HepG2 (cell line): ENCODE results near the gene TNKS1BP1. TPM values are rescaled to one million over a fixed set of nuclear protein-coding genes. Genes with fewer than 3 reads are reported as not detected.

Source experiments
- ARHGAP35 ChIP-seq: sonication (generic); formaldehyde crosslinking; IDR thresholded peaks from 2 replicates; pipeline ENCODE4 v1.9.0; 2022; ENCODE audit warnings: mild to moderate bottlenecking, inconsistent platforms, moderate library complexity, missing genetic modification reagents, borderline replicate concordance
- ARNTL ChIP-seq: sonication (generic); formaldehyde crosslinking; IDR thresholded peaks from 2 replicates; pipeline ENCODE4 v1.4.0; 2020; ENCODE audit warnings: mild to moderate bottlenecking, missing genetic modification reagents
- CCAR2 ChIP-seq: fragments of 200-400 bp; formaldehyde crosslinking; optimal IDR thresholded peaks from 2 replicates; pipeline ENCODE3; 2018; ENCODE audit warnings: low read depth, mild to moderate bottlenecking, low read length, moderate library complexity
- KIAA2018 ChIP-seq: sonication (generic); formaldehyde crosslinking; IDR thresholded peaks from 2 replicates; pipeline ENCODE4 v1.5.0; 2020; ENCODE audit warnings: mild to moderate bottlenecking, missing genetic modification reagents, borderline replicate concordance
- SMC3 ChIP-seq: IDR thresholded peaks from 2 replicates; pipeline ENCODE4 v1.6.1; 2011; ENCODE audit warnings: low read length, improper control_type of control experiment
- SSRP1 ChIP-seq: IDR thresholded peaks from 2 replicates; pipeline ENCODE4 v1.6.1; 2016; ENCODE audit warnings: control low read depth
- ZBTB34 ChIP-seq: sonication (generic); formaldehyde crosslinking; IDR thresholded peaks from 2 replicates; pipeline ENCODE4 v1.8.0; 2022; ENCODE audit warnings: mild to moderate bottlenecking, missing genetic modification reagents
- ZNF318 ChIP-seq: sonication (generic); formaldehyde crosslinking; IDR thresholded peaks from 2 replicates; pipeline ENCODE4 v1.4.0; 2020; ENCODE audit warnings: mild to moderate bottlenecking, missing genetic modification reagents
- ZNF841 ChIP-seq: sonication (generic); formaldehyde crosslinking; IDR thresholded peaks from 2 replicates; pipeline ENCODE4 v1.8.1; 2023; ENCODE audit warnings: missing genetic modification reagents, borderline replicate concordance
- ZSCAN21 ChIP-seq: sonication (generic); formaldehyde crosslinking; IDR thresholded peaks from 2 replicates; pipeline ENCODE4 v1.8.0; 2022; ENCODE audit warnings: mild to moderate bottlenecking, missing genetic modification reagents, moderate library complexity, borderline replicate concordance
- polyA plus RNA-seq, 8 experiments: library from polyadenylated mRNA; depleted of rRNA in 3 of 8; stranded (reverse) in 7 of 8; unstranded in 1 of 8; fragments of >200 nt; fragmentation: Illumina TruSeq in 4 of 8; extraction: Trizol in 4 of 8; gene quantifications; 2 replicates each; pipeline versions ENCODE4 v1.2.1 to v1.2.3, GENCODE V29; 2011 to 2016; ENCODE audit warnings: low read depth in 4 of 8, missing spikeins in 1 of 8, mixed read lengths in 1 of 8; ENCODE audit not compliant: insufficient read depth in 1 of 8
- total RNA-seq, 5 experiments: library from RNA; depleted of rRNA; stranded (reverse); fragments of >200 nt; fragmentation: Illumina TruSeq; extraction: Trizol; gene quantifications; 2 replicates each; pipeline ENCODE4 v1.2.3, GENCODE V29; 2016; ENCODE audit warnings: low read depth in 1 of 5

The TNKS1BP1 gene
- total and polyA plus RNA-seq, 2 of the 13 experiments (the other 11 are each of a cell fraction or from before 2014, with no cell fraction given) = 13.7 to 15.0 TPM

GRCh38 chr11:57324886-57325734, at the start of gene TNKS1BP1 (continued):
- TF ChIP-seq ARNTL (CRISPR knock-in tag) = no peak
- no peak for TF ChIP-seq ZSCAN21 (CRISPR knock-in tag)
- no peak for TF ChIP-seq ZNF318 (CRISPR knock-in tag)
- no peak for TF ChIP-seq KIAA2018
- TF ChIP-seq SSRP1 (CRISPR knock-in tag) = no peak
- no peak for TF ChIP-seq ZBTB34 (CRISPR knock-in tag)
- TF ChIP-seq SMC3 = no peak
- TF ChIP-seq ARHGAP35 (CRISPR knock-in tag) = no peak
- TF ChIP-seq ZNF841 = no peak
- no peak for TF ChIP-seq CCAR2
